GM21381 (cell line): Measurements from ENCODE around the gene ANXA3.

Experiments
- ATAC-seq: cut with Tn5 transposase; IDR thresholded peaks from one replicate; pipeline ENCODE4 v1.9.1; 2021; ENCODE audit warnings: mild to moderate bottlenecking, moderate library complexity; ENCODE audit not compliant: unreplicated experiment

The ANXA3 gene

DNA sequence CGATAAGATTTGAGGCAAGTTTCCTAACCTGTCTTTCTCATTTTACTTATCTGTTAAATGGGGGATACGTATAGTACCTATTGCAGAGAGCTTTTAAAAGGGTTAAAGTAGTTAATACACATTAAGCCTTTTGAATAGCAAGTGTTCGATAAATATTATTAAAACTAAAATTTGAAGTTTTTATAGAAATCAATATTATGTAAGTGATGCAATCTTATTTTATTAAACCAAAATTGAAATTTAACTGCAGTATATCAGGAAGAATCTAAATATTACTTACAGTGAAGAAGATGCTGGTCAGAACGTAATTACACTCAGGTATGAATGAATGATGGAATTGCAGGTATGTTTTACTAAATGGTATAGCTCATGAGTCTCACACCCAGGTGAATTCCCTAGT is 58.0 kb downstream of the ANXA3 start:
- ATAC-seq: no peak

DNA sequence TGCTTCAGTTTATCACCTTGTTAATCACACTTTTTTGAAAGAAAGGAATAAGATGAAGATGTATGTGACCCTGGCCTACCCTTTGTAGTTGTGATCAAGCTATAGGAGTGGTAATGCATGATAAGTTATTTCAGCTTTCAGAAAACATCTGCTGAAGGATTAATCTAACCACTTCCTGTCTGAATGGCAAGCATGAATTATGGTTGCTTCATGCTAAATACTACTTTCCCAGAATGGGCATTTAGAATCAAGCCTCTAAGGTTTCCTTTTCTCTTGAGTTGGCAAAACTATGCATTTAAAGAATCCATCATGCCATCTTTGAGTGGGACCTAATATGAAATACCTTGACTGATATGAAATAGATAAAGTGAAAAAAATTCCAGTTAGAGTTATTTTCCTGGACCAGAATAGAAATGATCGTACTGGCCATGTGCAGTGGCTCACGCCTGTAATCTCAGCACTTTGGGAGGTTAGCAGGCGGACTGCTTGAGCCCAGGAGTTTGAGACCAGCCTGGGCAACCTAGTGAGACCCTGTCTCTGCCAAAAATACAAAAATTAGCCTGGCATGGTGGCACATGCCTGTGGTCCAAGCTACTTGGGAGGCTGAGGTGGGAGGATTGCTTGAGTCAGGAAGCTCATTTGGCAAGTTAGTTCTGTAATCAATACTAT is 59.1 kb downstream of the ANXA3 start:
- ATAC-seq: no peak

DNA sequence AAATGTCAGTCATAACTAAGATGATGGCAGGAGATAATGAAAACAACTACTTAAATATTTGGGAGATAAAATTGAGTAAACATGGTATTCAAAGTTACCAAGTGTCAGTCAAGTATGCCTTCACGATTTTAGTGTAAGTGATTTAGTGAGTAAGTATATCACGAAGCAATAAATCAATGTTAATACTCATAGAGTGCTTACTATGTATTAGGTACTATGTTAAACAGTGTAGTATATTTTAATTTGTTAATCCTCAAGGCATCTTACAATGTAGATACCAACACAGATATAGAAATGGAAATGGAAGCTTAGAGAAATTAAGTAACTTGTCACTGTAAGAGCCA is 59.6 kb downstream of the ANXA3 start:
- no peak for ATAC-seq

DNA sequence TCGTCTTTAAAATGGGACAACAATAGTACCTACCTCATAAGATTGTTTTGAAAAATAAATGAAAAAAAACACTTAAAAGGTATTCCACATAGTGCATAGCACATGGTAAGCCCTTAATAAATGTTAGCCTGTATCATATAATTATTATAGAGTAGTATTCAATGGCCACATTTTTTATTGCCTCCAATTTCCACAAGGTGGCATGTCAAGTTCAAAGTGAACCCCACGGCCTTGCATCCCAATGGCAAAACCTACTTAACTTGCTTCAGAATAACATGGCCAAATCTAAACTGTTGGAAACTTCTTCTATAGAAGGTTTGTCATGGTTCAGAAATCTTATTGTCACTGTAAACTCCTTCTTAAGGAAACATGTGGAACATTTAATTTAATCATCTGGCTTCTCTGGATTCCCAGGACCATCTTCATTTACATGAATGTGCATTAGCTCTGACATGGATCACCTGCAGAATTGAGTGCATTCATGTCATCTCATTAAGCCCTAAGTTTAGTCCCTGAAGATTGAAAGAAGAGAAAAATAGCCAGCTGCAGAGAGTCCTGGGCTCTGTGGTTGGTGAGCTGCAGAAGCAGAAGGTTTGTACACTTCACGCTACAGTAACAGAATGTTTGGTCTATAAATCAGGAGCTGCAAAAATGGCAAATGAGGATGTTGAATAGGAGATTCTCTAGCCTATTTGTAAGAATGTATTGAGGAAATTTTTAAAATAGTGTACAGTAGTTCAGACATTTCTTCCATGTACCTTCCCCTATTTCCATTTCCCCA is 61.0 kb downstream of the ANXA3 start:
- ATAC-seq: peak; percentile 28

GRCh38 chr4:78613522-78614321 is 62.2 kb downstream of the ANXA3 start:
- peak; percentile 76 for ATAC-seq

GRCh38 chr4:78616046-78616498 is 64.5 kb downstream of the ANXA3 start:
- ATAC-seq: no peak

DNA sequence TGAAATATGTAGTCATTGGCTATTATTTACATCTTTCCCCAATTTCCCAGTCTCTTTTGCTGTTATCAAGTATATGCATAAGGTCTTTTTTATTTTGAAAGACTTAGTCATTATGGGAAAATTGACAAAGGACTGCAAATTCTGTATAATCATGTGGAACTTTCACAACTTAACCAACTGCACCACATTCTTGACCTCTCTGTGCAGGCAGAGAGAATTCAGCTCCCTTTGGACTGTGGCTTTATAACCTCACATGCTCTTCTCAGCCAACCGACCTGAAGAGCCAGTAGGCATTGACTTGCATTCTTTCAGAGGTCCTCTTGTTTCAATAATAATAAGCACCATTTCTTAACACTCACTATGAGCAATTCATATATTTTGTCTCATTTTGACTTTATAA is 66.9 kb downstream of the ANXA3 start:
- no peak for ATAC-seq

GRCh38 chr4:78621395-78621794 is 69.8 kb downstream of the ANXA3 start:
- no peak for ATAC-seq

- ATAC-seq: no peak
Measured at GRCh38 chr4:78622253-78622979, 70.8 kb downstream of the ANXA3 start.

DNA sequence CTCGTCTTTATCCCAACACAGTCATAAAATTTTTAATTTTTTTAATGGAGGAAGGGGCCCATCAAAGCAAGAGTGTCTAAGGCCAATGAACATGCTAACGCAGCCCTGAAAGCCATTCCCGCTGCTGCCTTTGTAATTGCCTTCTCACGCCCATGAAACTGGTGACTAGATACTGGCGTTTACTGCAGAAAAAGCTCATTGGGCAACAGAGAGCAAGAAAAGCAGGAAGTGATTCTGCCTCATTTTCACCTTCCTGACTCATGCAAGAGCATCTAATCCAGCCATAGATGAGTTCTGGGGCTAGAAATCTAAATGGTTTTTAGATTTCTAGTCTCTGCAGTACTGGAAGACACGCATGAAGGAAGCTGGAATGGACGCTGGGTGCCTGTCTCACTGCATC is 72.5 kb downstream of the ANXA3 start:
- ATAC-seq: no peak

DNA sequence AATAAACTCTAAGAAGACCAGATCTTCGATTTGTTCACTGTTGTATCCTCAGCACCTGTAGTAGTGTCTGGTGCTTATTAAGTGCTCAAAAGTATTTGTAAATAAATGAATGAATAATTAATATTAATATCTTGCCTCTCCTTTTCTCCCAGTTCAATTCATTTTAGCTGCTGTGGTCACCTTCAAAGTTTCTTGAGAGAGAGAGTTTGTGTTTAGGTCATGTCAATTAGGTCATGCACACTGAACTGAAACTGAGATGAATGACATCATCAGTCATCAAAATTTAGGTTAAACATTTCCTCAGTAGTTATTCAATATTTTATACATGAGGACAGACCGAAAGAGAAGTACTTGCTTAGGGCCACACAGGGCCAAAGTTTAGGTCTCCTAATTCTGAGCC is 73.5 kb downstream of the ANXA3 start:
- no peak for ATAC-seq

DNA sequence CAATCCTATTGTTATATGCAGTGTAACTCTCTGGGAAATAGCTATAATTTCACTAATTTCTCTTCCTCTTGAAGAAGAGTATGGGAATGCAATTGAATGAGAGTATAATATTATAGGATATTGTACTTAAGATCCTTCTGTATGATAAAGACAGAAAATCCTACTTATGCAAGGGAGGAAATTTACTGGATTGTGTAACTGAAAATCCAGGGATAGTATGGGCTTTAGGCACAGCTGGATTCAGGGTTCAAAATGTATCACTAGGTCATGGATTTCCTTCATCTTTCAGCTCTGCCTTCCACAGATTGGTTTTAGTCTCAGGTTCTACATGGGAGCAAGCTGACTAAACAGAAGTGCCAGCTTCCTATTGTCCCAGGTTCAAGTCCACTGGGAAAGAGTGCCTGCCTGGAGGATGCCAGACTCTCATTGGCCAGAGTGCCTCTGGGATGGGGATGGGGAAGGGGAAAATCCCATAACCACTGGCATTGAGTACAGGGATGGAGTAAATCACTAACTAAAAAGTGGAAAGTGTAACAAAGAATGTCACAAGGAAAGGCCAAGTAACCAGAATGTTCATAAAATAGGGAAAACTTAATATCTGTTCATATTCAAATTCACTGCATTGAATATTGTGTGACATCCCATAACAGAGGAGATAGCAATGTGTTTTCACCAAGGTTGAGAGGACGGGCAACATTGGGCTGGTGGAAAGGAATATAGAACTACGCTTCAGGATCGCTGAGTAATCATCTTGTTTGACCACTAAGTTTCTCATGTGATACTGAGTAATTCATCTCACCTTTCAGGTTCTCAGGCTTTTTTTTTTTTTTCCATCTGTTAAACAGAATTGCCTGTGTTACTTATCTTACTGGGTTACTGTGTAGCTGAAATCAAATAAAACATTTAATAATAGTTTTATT is 75.7 kb downstream of the ANXA3 start:
- peak; percentile 42 for ATAC-seq

- ATAC-seq: no peak
Measured at GRCh38 chr4:78627966-78628678, 76.6 kb downstream of the ANXA3 start.

DNA sequence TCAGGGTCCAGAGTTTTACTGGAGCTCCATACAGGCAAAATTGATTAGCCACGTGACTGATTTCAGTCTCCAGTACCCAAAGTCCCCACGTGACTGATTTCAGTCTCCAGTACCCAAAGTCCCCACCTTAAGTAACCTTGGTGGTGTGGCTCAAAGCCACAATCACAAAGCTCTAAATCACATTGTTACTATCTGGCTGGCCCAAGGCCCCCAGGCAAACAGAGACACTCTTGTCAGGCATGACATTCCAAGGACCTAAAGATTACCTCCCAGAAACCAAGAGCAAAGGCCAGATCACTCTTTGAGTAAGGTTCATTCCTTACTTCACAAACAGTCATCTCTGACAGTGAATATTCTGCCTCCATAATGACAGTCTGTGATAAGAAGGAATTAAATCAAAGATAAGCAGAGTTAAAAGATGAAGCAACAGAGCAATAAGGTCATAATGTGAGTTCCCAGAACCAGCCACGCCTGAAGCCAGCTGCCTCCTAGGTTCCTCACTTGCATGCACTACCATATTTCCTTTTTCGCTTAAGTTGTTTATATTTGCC is 78.5 kb downstream of the ANXA3 start:
- ATAC-seq: no peak

DNA sequence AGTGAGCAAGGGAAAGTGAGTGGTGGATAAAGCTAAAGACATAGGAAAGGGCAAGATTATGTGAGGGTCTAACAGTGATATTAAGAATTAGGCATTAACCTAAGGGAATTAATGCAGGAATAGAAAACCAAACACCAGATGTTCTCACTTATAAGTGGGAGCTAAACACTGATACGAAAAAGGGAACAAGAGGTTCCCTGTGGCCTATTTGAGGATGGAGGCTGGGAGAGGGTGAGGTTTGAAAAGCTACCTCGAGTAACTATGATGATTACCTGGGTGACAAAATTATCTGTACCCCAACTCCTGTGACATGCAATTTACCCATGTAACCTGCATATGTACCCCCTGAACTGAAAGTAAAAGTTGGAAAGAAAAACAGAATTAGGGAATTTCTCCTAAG is 79.0 kb downstream of the ANXA3 start:
- ATAC-seq: no peak

- no peak for ATAC-seq
Measured at GRCh38 chr4:78634011-78634664, 82.6 kb downstream of the ANXA3 start.

- ATAC-seq: peak; percentile 71
Measured at GRCh38 chr4:78638337-78639172, 87.0 kb downstream of the ANXA3 start.

DNA sequence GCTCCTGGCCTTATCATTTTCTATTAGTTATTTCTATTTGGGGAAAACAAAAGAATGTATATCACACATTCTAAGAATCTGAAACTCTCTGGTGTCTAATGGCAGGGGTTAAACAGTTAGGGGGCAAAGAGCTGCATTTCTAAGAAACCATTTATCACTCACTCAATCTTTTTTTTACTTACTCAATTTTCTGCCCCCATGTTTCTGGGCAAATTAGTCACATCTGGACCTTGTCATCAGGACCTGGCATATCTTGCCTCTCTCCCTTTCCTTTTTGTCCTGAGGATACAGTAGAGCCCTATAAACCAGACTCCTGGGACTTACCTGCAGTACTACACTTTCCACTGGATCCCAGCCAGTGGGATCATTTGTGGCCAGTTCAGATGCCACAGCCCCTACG is 89.1 kb downstream of the ANXA3 start:
- ATAC-seq: no peak
